GM12801 (cell line): ENCODE measurements around the gene FSIP1.

Experiments used
- CTCF ChIP-seq: IDR thresholded peaks from one replicate; pipeline ENCODE4 v1.5.1; 2011; ENCODE audit warnings: control low read depth; ENCODE audit not compliant: insufficient read length; ENCODE audit errors: extremely low read depth

The FSIP1 gene

DNA sequence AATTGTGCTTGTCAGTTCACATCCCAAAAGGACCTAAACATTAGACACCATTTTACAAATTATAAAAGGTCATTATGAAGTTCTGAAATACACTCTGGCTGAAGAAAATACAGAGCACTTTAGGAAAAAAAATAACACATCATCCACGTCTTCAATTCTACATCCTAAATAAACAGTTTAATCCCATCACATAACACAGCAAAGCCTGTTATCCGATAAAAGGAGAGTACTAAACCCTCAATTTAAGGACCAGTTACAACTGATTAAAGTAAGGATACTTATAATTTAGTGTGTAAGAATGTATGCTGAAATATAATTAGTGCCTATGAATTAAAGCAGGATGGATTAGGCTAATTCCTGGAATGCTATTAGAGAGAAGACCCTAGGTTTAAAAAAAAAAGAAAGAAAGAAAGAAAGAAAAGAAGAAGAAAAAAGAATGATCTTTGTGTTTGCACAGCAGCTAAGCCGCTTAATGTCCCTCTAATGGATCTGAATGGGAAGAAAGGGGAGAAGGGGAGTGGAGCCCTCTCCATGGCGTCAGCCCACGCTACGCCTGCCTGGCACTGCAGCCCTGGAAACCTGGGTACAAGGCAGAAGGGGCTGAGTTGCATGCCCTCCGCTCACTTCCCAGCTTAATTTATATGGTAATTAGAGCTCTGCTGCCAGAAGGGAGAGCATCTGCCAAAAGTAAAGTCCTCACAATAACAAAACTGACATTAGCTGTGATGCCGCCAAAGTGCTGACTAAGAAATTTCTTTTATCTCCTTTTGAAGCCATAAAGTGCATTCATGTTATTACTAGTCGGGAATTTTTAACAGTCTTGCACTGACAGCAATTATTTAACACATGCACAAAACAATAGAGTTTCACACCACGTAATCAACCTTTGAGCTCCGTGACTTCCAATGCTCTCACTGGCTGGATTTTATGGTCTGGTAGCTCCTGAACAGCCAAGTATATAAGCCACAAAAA lies 90.0 kb downstream of the FSIP1 start:
- no peak for TF ChIP-seq CTCF

GRCh38 chr15:39690881-39691634 lies 91.6 kb downstream of the FSIP1 start:
- no peak for TF ChIP-seq CTCF

- TF ChIP-seq CTCF: no peak
Observed at GRCh38 chr15:39687965-39688364, 94.7 kb downstream of the FSIP1 start.

DNA sequence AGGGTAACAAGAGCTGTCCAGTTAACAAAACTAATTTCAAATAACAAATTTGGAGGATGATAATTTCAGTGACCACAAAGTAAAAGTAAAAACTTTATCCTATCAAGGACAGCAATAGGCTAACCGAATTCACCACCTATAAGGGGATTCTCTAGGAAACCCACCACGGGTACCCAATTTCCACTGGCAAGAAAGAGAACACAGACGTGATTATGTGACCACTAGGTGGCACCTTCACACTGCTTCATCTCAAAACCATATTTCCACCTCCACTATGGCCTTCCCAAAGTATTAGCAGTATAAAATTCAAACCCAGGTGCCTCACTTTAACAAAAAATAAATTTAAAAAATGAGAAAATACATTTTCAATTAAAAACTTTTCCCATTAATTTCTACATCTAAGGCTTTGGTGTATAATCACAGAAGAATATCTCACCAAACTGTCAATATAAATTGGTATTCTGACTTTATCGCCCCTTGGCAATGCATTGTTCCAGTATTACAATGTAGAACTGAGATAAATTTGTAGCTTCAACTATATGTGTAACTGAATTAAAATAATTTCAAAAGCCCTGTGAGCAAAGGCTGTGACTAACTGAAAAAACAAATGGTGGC lies 96.5 kb downstream of the FSIP1 start:
- TF ChIP-seq CTCF: no peak

DNA sequence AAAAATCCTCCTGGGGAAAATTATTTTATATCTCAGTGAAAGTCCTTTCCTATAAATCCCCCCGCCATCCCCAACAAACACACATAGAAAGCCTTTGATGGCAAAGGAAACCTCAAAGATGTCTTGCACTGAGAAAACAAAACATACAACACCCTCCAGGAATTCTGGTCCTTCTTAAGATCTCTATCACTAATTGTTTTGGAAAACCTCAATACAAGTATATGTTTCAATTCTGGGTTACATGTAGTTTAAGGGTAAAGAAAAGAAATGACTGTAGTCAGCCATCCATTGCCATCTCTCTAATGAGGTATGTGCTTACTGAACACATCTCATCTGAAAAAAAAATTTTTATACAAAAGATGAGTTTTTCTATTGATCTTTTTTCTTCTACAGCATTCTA lies 97.3 kb downstream of the FSIP1 start:
- no peak for TF ChIP-seq CTCF

DNA sequence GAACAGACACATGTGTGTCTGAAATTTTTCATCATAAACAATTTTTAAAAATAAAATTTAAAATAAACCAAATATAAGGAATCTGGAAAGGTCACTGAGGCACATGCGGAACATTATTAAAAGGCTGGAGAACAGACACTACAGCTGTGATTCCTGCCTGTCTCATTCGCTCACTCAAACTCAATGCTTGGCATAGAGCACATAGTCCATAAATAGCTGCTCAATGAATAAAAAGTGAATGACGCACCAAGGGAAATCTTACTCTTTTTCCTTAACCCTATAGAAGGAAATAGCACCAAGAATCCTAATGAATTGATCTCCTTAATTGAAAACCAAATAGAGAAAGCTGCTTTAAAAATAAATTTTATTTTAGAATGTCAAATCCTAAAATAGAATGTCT lies 98.4 kb downstream of the FSIP1 start:
- TF ChIP-seq CTCF: no peak

- TF ChIP-seq CTCF: no peak
Observed at GRCh38 chr15:39682366-39682765, 100.3 kb downstream of the FSIP1 start.
